ES-I3 (cell line): ENCODE results near the gene IL1RL1.

Source experiments
- H3K36me3 ChIP-seq: 2 replicates; pipeline ENCODE4 v1.6.1; 2013; ENCODE audit warnings: mild to moderate bottlenecking, low read length, control low read depth, moderate library complexity; ENCODE audit not compliant: insufficient read depth
- H3K4me1 ChIP-seq: 2 replicates; pipeline ENCODE4 v1.6.1; 2013; ENCODE audit warnings: mild to moderate bottlenecking, control low read depth, low read length; ENCODE audit not compliant: insufficient read depth
- H3K9ac ChIP-seq: 2 replicates; pipeline ENCODE4 v1.6.1; 2013; ENCODE audit warnings: low read depth, mild to moderate bottlenecking, low read length, moderate library complexity
- H3K9me3 ChIP-seq: 2 replicates; pipeline ENCODE4 v1.6.1; 2013; ENCODE audit warnings: mild to moderate bottlenecking, low read length, moderate library complexity; ENCODE audit not compliant: control insufficient read depth, insufficient read depth

Gene IL1RL1

DNA sequence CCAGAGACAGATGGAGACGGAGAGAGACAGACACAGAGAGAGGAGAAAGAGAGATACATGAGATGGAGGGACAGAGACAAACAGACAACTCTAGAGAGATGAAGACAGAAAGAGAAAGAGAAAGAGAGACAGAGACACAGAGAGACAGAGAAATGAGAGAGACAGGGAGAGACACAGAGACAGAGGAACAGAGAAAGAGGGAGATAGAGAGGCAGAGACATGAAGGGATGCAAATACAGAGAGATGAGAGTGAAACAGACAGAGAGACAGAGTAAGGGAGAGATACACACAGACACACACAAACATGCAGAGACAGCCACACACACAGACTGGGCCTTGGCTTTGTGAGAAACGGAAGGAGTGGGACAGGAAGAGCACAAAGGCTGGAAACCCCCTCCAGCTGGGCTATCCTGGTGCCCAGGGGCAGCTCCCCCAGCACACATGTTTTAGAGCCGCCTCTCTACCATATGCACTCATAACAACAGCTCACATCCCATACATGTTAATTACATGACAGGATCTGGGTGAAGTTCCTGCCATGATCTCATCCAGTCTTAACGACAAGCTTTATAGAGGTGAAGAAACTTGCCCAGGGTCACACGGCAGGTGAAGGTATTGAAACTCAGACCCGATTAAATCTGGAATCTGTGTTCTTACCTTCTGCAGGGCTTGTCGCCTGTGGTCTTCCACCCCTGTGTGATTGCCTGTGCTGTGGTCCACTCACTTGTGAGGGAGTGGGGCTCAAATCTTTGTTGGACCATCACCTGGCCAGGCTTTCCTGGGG, 76.6 kb downstream of the IL1RL1 start:
- no peaks in the 10 kb centered on the region; the same call in 1 of the 2 replicates for H3K9me3 ChIP-seq
- no peak overlapping the region for H3K9ac ChIP-seq

DNA sequence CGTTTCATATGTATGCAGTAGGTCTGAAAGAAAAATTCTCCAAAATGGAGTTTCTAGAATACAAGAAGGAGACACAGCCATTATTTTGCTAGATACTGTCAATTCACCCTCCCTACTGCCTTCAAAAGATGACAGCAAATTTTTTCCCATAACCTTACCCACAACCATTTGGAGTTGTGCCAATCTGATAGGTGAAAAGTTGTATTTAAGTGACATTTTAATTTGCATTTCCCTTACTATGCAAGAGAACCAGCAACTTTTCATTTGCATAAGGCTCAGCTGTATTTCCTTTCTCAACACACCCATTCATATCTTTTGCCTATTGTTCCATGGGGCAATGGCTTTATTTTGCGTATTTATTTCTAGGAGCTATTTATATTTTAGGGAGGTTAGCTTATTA, 80.2 kb downstream of the IL1RL1 start:
- Histone ChIP-seq H3K9me3 (no peaks in the 10 kb centered on the region), H3K4me1 (no peaks in the 10 kb centered on the region), H3K36me3 (no peaks in the 10 kb centered on the region), H3K9ac (no peak overlapping the region)

More for the DNA sequence above, 76.6 kb downstream of the IL1RL1 start:
- no peaks in the 10 kb centered on the region for H3K36me3 ChIP-seq
- H3K4me1 ChIP-seq: no peaks in the 10 kb centered on the region

DNA sequence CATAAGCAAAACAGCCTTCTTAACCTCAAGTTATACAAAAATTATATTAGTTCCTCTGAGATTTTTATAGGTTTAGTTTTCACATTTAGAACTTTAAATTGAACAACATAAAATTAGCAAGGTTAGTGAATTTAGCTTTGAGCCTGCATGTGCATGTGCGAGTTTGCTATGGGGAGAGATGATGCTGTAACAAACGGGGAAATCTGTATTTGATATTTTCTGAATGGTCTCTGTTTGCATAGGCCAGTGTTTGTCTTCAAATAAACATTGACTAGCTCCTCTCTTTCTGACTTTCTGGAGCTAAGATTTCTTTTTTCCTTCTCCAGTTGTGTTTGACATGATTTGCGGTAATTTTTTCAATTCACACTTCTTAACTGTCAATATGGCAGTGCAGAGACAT, 80.7 kb downstream of the IL1RL1 start:
- H3K4me1 ChIP-seq: no peaks in the 10 kb centered on the region
- H3K9ac ChIP-seq: no peak overlapping the region
- H3K36me3 ChIP-seq: no peaks in the 10 kb centered on the region
- no peaks in the 10 kb centered on the region for H3K9me3 ChIP-seq

DNA sequence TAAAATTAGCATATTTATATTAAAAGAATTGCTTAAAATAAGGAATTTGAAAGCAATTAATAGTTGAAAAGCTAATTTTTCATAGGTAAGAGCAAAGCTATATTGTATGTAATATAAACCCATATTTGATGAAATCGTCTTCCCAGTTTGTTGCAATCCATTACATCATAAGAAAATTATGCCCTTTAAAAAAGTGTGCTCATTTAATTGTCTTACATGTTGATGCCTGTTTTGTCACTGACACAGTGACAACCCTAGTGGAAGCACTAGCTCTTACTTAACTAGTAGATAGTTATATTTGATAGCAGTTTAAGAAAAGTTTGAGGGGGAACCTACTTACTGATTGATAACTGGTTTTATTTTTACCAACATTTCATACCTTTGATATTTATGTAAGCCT, 81.6 kb downstream of the IL1RL1 start:
- H3K36me3 ChIP-seq: no peaks in the 10 kb centered on the region
- H3K4me1 ChIP-seq: no peaks in the 10 kb centered on the region

DNA sequence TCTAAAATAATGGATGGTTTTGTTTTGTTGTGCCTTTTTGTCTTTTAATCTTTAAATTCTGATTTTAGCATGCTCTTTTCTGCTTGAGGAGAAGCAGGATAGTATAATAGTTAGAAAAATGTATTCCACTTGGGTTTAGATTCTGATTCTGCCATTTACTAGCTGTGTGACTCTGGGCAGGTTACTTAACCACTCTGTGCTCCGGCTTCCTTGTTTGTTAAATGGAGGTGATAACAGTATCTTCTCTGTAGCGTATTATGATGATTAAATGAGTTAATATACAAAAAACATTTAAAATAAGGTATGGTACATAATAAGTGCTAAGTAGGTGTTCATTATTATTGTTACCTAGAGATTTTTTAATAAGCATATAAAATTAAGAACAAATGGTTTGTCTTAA, 84.6 kb downstream of the IL1RL1 start:
- Histone ChIP-seq H3K9ac (no peak overlapping the region), H3K36me3 (no peaks in the 10 kb centered on the region), H3K9me3 (no peaks in the 10 kb centered on the region), H3K4me1 (no peaks in the 10 kb centered on the region)

More for the DNA sequence above, 81.6 kb downstream of the IL1RL1 start:
- Histone ChIP-seq H3K9me3 (no peaks in the 10 kb centered on the region), H3K9ac (no peak overlapping the region)

DNA sequence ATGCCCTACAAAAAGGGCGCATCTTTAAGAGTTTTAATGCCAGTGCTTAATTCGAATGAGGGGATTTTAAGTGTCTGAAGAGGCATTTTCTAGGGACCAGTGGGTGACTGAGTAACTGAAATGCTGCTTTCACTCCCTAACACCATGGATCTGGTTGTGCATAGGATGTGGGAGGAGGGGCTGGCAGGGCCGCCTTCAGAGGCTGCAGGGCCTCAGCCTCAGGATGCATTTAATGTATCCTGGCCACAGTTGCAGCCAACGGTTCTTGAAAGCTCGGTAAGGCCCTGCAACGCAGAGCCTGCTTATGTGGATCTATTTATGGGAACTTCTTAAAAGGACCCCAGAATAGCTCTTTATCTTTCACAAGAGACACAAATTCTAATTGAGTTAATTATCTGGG, 85.8 kb downstream of the IL1RL1 start:
- no peaks in the 10 kb centered on the region for H3K4me1 ChIP-seq
- no peaks in the 10 kb centered on the region for H3K9me3 ChIP-seq
- no peak overlapping the region for H3K9ac ChIP-seq
- H3K36me3 ChIP-seq: no peaks in the 10 kb centered on the region

DNA sequence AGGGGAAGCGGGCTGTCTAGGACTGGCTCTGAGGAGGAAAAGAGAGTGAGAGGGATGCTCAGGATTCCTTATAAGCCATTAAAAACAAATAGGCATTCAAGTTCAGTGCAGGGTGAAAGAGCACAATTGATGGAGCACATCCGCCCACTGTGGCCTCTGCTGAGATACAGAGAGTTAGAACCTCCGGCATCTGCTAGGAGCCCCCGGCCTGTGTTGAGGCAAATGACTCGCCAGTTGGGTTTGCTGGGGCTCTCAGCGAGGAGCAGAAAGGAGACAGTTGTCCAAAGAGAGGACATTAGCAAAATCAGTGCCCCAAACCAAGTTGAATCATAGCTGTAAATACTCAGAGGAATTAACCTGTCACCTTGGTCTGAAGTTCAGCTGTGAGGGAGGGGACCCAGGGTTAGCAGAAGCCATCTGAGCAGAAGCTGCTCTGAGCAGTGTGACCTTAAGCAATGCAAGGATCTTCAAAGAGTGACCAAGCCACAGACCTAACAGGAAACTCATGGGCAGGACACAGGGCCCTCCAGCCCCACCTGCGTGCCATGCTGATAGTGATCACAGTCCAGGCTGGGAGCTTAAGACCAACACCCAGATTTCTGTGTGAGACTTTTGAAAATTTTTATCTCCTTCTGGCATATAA, 88.3 kb downstream of the IL1RL1 start:
- H3K36me3 ChIP-seq: no peaks in the 10 kb centered on the region
- H3K9me3 ChIP-seq: no peaks in the 10 kb centered on the region
- H3K4me1 ChIP-seq: no peaks in the 10 kb centered on the region
- no peak overlapping the region for H3K9ac ChIP-seq

DNA sequence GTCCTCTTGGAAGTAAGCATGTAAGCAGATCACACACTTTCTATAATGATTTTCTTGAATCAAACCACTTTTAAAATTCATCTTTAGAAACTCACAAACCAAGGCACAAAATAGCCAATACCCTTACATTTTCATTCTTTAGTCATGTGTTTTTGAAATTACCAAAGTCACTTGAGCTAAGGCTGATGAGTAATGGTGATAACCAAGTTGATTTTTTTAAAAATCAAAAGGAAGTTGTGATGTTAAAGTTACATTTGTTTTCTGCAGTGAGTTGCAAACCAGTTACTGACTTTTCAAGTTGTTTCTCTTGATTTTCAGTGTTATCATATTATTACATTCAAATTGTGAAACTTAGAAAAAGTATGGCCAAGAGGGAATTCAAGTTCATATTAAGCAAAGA, 90.1 kb downstream of the IL1RL1 start:
- Histone ChIP-seq H3K9ac (no peak overlapping the region), H3K9me3 (no peaks in the 10 kb centered on the region), H3K4me1 (no peaks in the 10 kb centered on the region), H3K36me3 (no peaks in the 10 kb centered on the region)
